SJSA1 (cell line): Measurements from ENCODE around the gene CCDC88B. TPM values are rescaled to one million over a fixed set of nuclear protein-coding genes. Genes with fewer than 3 reads are reported as not detected.

ENCODE experiments used
- total RNA-seq: library from RNA; depleted of rRNA; stranded (reverse); fragments of >200 nt; shearing (Covaris generic); gene quantifications from 2 replicates; pipeline ENCODE4 v1.2.3, GENCODE V29; 2014; rRNA removed

The CCDC88B gene
- total RNA-seq, 1 experiment from 2014 or later: 2.2 TPM

Other genes with a start within 250 kb of the CCDC88B start
- 17.6 and 22.6 TPM in 2 replicates for gene MACROD1, start 174.1 kb upstream of the CCDC88B start, total RNA-seq
- gene STIP1, start 154.0 kb upstream of the CCDC88B start, total RNA-seq: 402 and 488 TPM in 2 replicates
- gene FERMT3, start 133.5 kb upstream of the CCDC88B start, total RNA-seq: 0.84 TPM in 1 of 2 replicates, not detected in the other
- 49.4 and 50.2 TPM in 2 replicates for gene TRPT1, start 114.0 kb upstream of the CCDC88B start, total RNA-seq
- 81.5 and 152 TPM in 2 replicates for gene NUDT22, start 113.9 kb upstream of the CCDC88B start, total RNA-seq
- 2.7 and 11.9 TPM in 2 replicates for gene DNAJC4, start 109.7 kb upstream of the CCDC88B start, total RNA-seq
- 13.0 and 17.2 TPM in 2 replicates for gene VEGFB, start 105.6 kb upstream of the CCDC88B start, total RNA-seq
- 73.4 and 228 TPM in 2 replicates for gene FKBP2, start 99.1 kb upstream of the CCDC88B start, total RNA-seq
- gene PPP1R14B, start 93.3 kb upstream of the CCDC88B start, total RNA-seq: 467 and 505 TPM in 2 replicates
- 34.3 and 51.5 TPM in 2 replicates for gene PLCB3, start 88.7 kb upstream of the CCDC88B start, total RNA-seq
- gene BAD, start 55.5 kb upstream of the CCDC88B start, total RNA-seq: 154 and 158 TPM in 2 replicates
- 25.4 and 46.6 TPM in 2 replicates for gene GPR137, start 54.4 kb upstream of the CCDC88B start, total RNA-seq
- gene KCNK4, start 48.9 kb upstream of the CCDC88B start, total RNA-seq: 0.31 TPM in 1 of 2 replicates, not detected in the other
- not detected in 2 replicates for gene CATSPERZ, start 39.8 kb upstream of the CCDC88B start, total RNA-seq
- 50.7 and 51.1 TPM in 2 replicates for gene ESRRA, start 34.7 kb upstream of the CCDC88B start, total RNA-seq
- gene TRMT112, start 22.6 kb upstream of the CCDC88B start, total RNA-seq: 506 and 974 TPM in 2 replicates
- 205 and 232 TPM in 2 replicates for gene PRDX5, start 22.1 kb upstream of the CCDC88B start, total RNA-seq
- 81.8 and 84.1 TPM in 2 replicates for gene RPS6KA4, start 19.0 kb downstream of the CCDC88B start, total RNA-seq
- gene SLC22A11, start 215.7 kb downstream of the CCDC88B start, total RNA-seq: not detected in 2 replicates